Left lung (tissue), 10 donors: ENCODE data around the gene F7. TPM values are rescaled to one million over a fixed set of nuclear protein-coding genes. Genes with fewer than 3 reads are reported as not detected.
A peak's percentile ranks its signal among the peaks of the same experiment; 100 is the strongest.

Experiments used
- ATAC-seq: fragments of 200-7000 bp; cut with Tn5 transposase; one replicate; pipeline ENCODE4 v1.9.1; 2020; ENCODE audit warnings: moderate library complexity
- DNase-seq, 4 donors: peaks; one replicate each; pipeline ENCODE4 v3.0.0-alpha.2; 2013 to 2020
- H3K27ac ChIP-seq, 2 donors: fragments of 200-600 bp; sonication (generic) in 1 of 2; one replicate each; pipeline versions ENCODE4 v1.5.0 to v1.8.0; 2020 to 2021
- H3K27me3 ChIP-seq, 2 donors: fragments of 200-600 bp; sonication (generic) in 1 of 2; one replicate each; pipeline versions ENCODE4 v1.5.0 to v1.8.0; 2020 to 2021
- H3K36me3 ChIP-seq, 2 donors: fragments of 200-600 bp; sonication (generic) in 1 of 2; one replicate each; pipeline versions ENCODE4 v1.5.0 to v1.8.0; 2020 to 2021
- H3K4me1 ChIP-seq, 2 donors: fragments of 200-600 bp; one replicate each; pipeline ENCODE4 v1.8.0; 2021
- H3K4me3 ChIP-seq, 2 donors: fragments of 200-600 bp; sonication (generic) in 1 of 2; one replicate each; pipeline versions ENCODE4 v1.5.0 to v1.8.0; 2020 to 2021; ENCODE audit warnings: mild to moderate bottlenecking in 1 of 2
- H3K9me3 ChIP-seq, 2 donors: fragments of 200-600 bp; sonication (generic) in 1 of 2; one replicate each; pipeline versions ENCODE4 v1.5.0 to v1.8.0; 2020 to 2021
- intact Hi-C, 2 donors: fragments of 100-400 bp; cut with DNase I; formaldehyde crosslinking; loops; one replicate each; pipeline versions ENCODE4 v1.11.2 to v1.14.2; 2022
- polyA plus RNA-seq, 6 donors: library from polyadenylated mRNA; unstranded; fragments of 120-200 nt; gene quantifications; one replicate each; pipeline ENCODE4 v1.2.1, GENCODE V29; 2013; ENCODE audit not compliant: insufficient read length in 6 of 6
- total RNA-seq, 2 donors: library from RNA; stranded (reverse); fragmentation: NEBNext Ultra II Directional; extraction: Animal tissue kit (Norgen Biotek cat#: 25700); gene quantifications; one replicate each; pipeline ENCODE4 v1.2.1, GENCODE V29; 2021
- TF ChIP-seq, protein P1 (sequence below), 2 donors: fragments of 200-600 bp; sonication (generic) in 1 of 2; IDR thresholded peaks; one replicate each; pipeline versions ENCODE4 v1.5.0 to v1.8.0; 2021; ENCODE audit warnings: antibody characterized with exemption in 2 of 2
- donor health status: DM: no; HTN: yes; CAD: no.
- donor health status: DM: no; HTN: no; CAD: no.

The F7 gene
- total and polyA plus RNA-seq, 8 donors: 0.46 to 1.0 (median 0.89) TPM; not detected in 2

DNA sequence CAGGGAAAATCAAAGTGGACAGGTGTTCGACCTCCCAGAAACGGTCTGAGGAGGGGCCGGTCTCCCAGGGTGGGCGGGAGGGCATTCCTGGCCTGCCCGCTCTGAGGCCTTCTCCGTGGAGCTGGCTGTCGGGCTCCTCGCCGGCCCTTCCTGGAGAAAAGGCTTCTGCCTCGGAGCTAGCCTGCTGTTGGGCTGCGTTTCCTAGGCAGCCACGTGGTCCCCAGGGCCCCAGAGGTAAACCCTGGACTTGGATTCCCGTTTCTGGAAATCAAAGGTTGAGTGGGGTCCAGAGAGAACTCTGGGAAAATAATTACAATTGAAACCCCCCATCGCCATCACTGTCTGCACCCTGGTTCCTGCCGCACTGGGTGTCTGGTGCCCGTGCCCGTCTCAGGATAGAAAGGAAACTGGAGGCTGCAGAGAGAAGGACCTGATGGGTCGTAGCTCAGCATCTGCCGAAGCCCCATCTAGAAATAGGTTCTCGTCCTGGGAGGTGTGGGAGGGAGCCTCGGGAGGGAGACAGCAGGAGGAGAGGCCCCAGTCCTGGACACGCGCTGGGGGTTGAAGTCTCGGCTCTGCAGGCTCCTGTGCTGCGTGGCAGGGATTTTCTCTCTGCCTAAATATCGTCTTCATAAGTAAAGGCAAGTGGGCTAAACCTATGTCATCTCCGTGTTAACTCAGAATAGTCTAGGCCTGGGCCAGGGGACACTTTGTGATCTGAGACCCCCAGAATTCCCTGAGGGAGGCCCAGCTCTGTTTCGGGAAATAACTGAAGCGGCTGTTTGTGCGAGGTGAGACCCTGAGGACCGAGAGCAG, 45.2 kb downstream of the F7 start:
- H3K27ac ChIP-seq: no peak overlapping the region
- no peak overlapping the region for H3K4me3 ChIP-seq
- DNase-seq: no peak
- intact Hi-C loops: no loop called here
- ATAC-seq: no peak
- H3K36me3 ChIP-seq: no peaks in the 10 kb centered on the region
- peaks cover 0 to 25% of the 10 kb centered on the region in 2 donors for H3K27me3 ChIP-seq
- no peaks in the 10 kb centered on the region for H3K9me3 ChIP-seq
- peaks cover 13 to 26% of the 10 kb centered on the region in 2 donors for H3K4me1 ChIP-seq
- TF ChIP-seq, protein P1, sequence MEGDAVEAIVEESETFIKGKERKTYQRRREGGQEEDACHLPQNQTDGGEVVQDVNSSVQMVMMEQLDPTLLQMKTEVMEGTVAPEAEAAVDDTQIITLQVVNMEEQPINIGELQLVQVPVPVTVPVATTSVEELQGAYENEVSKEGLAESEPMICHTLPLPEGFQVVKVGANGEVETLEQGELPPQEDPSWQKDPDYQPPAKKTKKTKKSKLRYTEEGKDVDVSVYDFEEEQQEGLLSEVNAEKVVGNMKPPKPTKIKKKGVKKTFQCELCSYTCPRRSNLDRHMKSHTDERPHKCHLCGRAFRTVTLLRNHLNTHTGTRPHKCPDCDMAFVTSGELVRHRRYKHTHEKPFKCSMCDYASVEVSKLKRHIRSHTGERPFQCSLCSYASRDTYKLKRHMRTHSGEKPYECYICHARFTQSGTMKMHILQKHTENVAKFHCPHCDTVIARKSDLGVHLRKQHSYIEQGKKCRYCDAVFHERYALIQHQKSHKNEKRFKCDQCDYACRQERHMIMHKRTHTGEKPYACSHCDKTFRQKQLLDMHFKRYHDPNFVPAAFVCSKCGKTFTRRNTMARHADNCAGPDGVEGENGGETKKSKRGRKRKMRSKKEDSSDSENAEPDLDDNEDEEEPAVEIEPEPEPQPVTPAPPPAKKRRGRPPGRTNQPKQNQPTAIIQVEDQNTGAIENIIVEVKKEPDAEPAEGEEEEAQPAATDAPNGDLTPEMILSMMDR (IDR thresholded peaks at IDR 0.05): no peak

DNA sequence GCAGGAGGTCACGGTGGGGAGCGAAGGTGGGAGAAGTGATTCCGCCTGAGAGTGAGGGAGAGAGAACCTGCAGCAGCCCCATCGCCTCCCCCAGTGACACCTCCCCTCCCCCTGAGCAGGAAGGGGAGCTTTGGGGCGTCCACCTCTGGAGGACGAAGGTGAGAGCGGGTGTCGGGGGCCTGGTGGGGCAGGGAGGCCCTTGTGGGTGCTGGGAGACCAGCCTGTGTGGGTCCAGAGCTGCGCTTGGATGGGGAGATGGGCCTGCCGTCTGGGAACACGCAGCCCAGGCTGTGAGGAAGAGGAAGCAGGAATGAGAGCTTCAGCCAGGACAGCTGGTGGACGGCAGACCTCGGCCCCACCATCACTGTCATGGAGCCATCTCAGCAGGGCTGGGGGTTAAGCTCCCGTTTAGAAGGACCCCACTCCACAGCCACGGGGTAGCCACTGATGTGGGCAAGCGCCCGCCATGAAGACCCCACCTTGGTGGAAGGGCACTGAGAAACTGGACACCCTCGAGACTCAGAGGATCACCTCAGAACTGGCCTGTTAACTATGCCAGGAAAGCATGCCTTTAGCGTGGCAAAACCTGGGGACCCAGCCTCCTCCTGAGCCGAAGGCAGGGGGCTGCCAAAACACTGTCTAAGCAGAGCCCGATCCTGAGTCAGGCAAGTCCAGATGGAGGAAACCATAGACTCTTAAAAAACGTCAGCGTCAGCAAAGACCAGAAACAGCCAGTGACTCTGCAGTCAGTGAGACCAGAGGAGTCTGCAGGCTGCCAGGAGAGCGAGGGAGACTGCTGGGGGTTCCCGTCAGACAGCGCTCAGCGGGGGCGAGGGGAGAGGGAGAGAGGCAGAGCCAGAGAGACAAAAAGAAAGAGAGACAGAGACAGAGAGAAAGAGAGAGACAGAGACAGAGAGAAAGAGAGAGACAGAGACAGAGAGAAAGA, 46.4 kb downstream of the F7 start:
- TF ChIP-seq, protein P1 (IDR thresholded peaks at IDR 0.05): no peak
- Histone ChIP-seq H3K36me3 (no peaks in the 10 kb centered on the region), H3K27ac (peak overlapping the region in 1 of 2 donors; percentile 18), H3K4me1 (peaks cover 13 to 26% of the 10 kb centered on the region in 2 donors), H3K27me3 (peaks cover 0 to 25% of the 10 kb centered on the region in 2 donors), H3K9me3 (no peaks in the 10 kb centered on the region), H3K4me3 (peak overlapping the region in 1 of 2 donors; percentile 39)
- intact Hi-C loops: no loop called here
- DNase-seq: peak in 2 of 4 donors; percentile 22 to 47
- peak; percentile 21 for ATAC-seq

DNA sequence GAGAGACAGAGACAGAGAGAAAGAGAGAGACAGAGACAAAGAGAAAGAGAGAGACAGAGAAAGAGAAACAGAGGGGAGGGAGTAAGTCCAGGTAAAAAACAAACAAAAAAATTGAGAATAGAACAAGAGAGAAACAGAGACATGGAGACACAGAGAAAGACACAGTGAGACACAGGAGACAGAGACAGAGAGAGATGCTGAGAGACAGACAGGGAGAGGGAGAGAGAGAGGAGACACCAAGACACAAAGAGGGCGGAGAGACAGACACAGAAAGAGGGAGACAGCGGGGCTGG, 47.0 kb downstream of the F7 start:
- peak overlapping the region in 1 of 2 donors; percentile 39 for H3K4me3 ChIP-seq
- DNase-seq: no peak
- intact Hi-C loops: no loop called here
- H3K4me1 ChIP-seq: peaks cover 13 to 26% of the 10 kb centered on the region in 2 donors
- no peaks in the 10 kb centered on the region for H3K9me3 ChIP-seq
- ATAC-seq: no peak
- H3K27ac ChIP-seq: peak overlapping the region in 1 of 2 donors; percentile 18
- H3K36me3 ChIP-seq: no peaks in the 10 kb centered on the region
- TF ChIP-seq, protein P1 (IDR thresholded peaks at IDR 0.05): no peak
- H3K27me3 ChIP-seq: peaks cover 0 to 25% of the 10 kb centered on the region in 2 donors

DNA sequence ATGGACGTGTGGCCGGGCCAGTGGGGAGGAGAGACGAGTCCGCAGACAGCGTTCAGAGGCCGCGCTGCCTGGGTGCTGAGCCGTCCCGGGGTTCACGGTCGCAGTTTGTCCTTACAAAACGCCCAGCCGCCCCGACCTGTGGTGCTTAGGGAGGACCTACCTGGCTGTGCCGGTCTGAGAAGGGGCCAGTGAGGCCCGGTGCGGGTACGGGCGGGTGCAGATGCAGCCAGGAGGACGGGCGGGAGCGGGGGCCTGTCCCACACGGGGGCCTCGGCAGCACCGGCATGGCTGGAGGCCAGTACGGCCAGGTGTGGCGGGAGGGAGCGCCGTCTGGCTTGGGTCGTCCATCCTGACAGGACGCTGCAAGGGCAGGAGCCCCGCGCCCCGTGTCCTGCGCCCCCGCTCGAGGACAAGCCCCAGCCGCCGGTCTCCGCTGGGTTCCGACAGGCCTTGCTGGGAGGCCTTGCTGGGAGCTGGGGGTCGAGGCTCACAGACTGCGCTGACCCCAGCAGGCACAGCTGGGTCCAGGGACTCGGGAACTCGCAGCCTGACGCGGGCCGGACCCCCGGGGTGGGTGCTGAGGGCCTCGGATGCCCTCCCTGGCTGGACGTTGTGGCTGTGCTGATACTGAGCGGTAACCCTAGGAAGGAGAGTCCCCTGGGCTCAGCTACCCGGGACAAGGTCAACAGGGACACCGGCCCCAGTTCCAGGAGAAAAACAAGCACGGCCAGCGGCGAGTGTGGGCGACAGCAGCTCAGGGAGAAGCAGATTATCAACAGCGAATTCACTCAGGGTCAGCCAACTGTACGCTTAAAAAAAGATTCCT, 47.6 kb downstream of the F7 start:
- peaks cover 13 to 26% of the 10 kb centered on the region in 2 donors for H3K4me1 ChIP-seq
- peak; percentile 46 for ATAC-seq
- H3K36me3 ChIP-seq: no peaks in the 10 kb centered on the region
- peak in 3 of 4 donors; percentile 24 to 87 (median 70) for DNase-seq
- no peaks in the 10 kb centered on the region for H3K9me3 ChIP-seq
- intact Hi-C loops: no loop called here
- H3K27ac ChIP-seq: peak overlapping the region; percentile 66 to 77
- TF ChIP-seq, protein P1 (IDR thresholded peaks at IDR 0.05): no peak
- H3K4me3 ChIP-seq: peak overlapping the region; percentile 30 to 39
- H3K27me3 ChIP-seq: peaks cover 0 to 25% of the 10 kb centered on the region in 2 donors
